Muscle of back (tissue), 11 donors: Measurements from ENCODE around the gene EDN1. TPM values are rescaled to one million over a fixed set of nuclear protein-coding genes. Genes with fewer than 3 reads are reported as not detected.
A peak's percentile ranks its signal among the peaks of the same experiment; 100 is the strongest.

Source experiments
- DNase-seq, 3 donors: peaks; one replicate each; pipeline versions ENCODE4 v3.0.0 to v3.0.0-alpha.2; 2013
- polyA plus RNA-seq, 10 donors: library from polyadenylated mRNA; unstranded; fragments of 120-200 nt; gene quantifications; one replicate each; pipeline ENCODE4 v1.2.1, GENCODE V29; 2013; ENCODE audit not compliant: insufficient read length in 10 of 10

Gene EDN1
- polyA plus RNA-seq, 10 donors = 2.7 to 4.8 (median 3.1) TPM

GRCh38 chr6:12269110-12269509 lies 21.1 kb upstream of the EDN1 start:
- DNase-seq = no peak

GRCh38 chr6:12270551-12271230 lies 19.5 kb upstream of the EDN1 start:
- DNase-seq = no peak

DNA sequence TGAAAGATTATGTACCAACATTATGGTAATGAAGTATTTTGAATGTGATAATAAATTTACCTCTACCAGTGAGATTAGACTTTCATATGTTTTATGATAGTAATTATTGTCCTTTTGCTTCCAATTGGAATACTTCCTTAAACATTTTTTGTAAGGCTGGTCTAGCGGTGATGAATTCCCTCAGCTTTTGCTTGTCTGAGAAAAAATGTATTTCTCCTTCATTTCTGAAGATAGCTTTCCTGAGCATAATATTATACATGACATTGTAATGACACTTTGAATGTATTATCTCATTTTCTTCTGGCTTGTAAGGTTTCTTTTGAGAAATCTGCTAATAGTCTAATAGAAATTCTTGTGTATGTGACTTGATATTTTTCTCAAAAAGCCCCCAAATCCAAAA lies 18.6 kb upstream of the EDN1 start:
- no peak for DNase-seq

GRCh38 chr6:12271997-12272396 lies 18.2 kb upstream of the EDN1 start:
- no peak for DNase-seq

- no peak for DNase-seq
Observed at GRCh38 chr6:12275107-12275506, 15.1 kb upstream of the EDN1 start.

GRCh38 chr6:12276930-12277315 lies 13.2 kb upstream of the EDN1 start:
- no peak for DNase-seq

DNA sequence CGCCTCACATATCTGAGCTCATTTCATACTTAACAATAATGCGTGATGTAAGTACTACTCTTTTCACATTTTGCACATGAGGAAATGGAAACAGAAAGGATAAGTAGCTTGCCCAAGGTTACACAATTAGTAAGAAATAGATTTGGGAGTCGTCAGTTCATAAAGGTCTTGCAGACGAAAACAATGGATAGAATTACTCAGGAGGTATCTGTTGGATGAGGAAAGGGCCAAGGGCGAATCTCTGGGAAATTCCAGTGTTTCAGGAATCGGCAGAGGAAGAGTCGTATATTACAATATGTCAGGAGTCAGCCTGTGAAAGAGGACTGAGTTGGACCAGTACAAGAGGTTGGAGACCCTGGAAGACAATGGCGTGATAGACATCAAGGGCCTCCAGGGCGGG lies 12.8 kb upstream of the EDN1 start:
- DNase-seq = no peak

GRCh38 chr6:12278915-12279314 lies 11.2 kb upstream of the EDN1 start:
- DNase-seq = no peak

DNA sequence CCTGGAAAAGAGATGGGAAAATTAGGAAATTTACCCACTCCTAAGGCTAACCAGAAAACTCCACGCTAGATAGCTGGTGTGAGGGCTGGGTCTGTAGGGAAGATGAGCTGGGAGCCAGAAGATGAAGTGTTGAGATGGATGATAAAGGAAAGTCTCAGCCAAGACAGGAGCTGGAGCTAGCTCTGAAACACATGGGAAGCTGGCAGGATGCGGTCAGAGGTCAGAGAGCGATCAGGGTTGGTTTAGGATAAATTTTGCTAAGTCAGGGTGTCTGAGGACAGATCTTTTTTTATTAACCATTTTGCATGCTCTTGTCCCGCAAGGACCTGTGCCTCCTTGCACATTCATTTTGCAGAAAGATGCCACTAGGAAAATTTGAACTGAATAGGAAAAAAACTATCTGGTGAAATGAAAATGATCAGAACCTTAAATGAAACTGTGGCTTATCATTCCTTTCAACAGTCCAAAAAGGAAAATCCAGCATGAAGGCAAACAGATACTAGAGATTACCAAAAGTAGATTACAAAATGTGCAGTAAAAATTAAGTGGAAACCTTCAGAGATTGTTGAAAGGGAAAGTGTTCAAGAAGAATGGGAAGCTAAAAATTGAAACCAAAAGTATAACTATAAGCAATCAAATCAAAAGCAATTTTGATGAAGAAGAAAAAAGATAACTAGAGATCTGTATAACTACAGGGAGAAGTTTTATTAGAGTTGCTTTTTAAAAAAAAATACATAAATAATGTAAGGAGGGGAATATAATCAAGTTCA lies 10.7 kb upstream of the EDN1 start:
- no peak for DNase-seq

DNA sequence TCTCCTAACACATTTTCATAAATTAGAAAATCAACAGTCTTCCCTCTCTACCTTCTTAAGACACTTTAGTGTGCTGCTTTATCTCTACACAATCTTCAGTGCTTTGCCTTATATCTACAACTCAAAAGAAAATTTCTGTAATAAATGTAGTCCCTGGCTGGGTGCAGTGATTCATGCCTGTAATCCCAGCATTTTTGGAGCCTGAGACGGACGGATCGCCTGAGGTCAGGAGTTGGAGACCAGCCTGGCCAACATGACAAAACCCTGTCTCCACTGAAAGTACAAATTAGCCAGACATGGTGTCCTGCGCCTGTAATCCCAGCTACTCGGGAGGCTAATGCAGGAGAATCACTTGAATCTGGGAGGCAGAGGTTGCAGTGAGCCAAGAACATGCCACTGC lies 9.7 kb upstream of the EDN1 start:
- DNase-seq = peak in 1 of 3 donors; percentile 21

GRCh38 chr6:12280902-12281301 lies 9.3 kb upstream of the EDN1 start:
- DNase-seq = peak in 1 of 3 donors; percentile 14

GRCh38 chr6:12283904-12284303 lies 6.3 kb upstream of the EDN1 start:
- DNase-seq = no peak

- peak in 1 of 3 donors; percentile 65 for DNase-seq
Observed at GRCh38 chr6:12286373-12287110, 3.6 kb upstream of the EDN1 start.

- DNase-seq = no peak
Observed at GRCh38 chr6:12288211-12288618, 1.9 kb upstream of the EDN1 start.

DNA sequence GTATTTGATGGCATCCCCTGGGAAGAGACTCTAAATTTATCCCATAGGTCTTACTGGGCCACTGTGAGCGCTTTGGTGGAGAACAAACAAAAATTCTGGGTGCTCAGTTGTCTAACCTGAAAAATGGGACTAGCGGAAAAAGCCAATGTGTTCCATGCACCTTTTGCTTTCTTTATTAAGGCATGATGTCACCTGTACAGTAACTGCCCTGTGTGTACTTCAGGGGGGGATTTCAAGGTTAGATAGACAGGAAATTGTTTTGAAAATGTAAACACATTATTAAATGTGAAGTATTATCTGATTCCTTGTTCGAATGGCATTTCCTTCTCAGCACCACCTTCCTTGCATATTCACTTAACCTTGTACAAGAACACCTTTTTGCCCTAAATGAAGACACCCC lies 1.2 kb upstream of the EDN1 start:
- no peak for DNase-seq

DNA sequence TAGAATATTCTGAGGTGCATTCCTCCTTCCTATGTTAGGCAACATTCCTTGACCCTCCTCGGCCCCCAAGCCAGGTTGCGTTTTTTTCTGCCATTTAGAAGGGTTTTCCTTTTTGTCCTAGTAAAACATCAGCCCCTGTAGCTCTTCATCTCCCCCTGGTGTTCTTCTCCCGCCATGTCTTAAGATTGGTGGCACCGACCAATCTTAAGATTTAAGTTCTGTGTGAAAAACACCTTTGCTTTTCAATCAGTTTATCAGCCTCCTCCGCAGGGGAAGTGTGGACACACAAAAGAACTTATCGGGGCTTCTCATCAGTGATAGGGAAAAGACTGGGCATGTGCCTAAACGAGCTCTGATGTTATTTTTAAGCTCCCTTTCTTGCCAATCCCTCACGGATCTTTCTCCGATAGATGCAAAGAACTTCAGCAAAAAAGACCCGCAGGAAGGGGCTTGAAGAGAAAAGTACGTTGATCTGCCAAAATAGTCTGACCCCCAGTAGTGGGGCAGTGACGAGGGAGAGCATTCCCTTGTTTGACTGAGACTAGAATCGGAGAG lies 719 bp upstream of the EDN1 start:
- DNase-seq = peak; percentile 13 to 59 (median 44)

- DNase-seq = no peak
Observed at GRCh38 chr6:12291071-12291838, 1.1 kb downstream of the EDN1 start.

DNA sequence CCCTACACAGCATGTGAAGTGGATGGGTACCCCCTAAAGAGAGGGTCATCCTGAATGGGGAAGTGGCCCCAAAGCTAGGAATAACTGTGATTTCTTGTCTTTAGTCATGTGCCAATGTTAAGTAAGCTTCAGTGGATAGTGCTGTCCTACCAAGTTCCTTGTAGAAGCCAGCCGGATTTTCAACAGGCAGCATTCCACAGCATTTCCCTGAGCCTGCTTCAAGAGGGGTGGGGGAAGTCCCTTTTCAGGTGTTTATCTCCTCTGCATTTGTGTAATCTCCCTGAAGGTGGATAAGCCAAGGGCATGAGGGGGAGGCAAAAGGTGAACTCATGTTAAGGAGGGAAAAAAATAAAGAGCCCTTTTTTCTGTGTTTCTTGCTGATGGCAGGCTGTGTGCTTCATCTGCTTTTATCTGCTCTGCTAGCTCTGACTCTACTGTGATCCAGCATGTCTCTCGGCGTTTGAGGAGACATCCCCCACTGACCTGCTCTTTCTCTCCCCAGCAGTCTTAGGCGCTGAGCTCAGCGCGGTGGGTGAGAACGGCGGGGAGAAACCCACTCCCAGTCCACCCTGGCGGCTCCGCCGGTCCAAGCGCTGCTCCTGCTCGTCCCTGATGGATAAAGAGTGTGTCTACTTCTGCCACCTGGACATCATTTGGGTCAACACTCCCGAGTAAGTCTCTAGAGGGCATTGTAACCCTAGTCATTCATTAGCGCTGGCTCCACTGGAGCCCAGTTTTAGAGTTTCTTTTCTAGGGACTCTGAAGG lies 1.9 kb downstream of the EDN1 start:
- no peak for DNase-seq

- no peak for DNase-seq
Observed at GRCh38 chr6:12293235-12293930, 3.2 kb downstream of the EDN1 start.
